ENCODE results near the gene ABHD12. TPM values are rescaled to one million over a fixed set of nuclear protein-coding genes. Genes with fewer than 3 reads are reported as not detected.

The ABHD12 gene
- total and polyA plus RNA-seq, 10 of the 15 experiments (the other 5 are each of a cell fraction or from before 2014, with no cell fraction given): 1.5 to 61.8 (median 26.7) TPM

DNA sequence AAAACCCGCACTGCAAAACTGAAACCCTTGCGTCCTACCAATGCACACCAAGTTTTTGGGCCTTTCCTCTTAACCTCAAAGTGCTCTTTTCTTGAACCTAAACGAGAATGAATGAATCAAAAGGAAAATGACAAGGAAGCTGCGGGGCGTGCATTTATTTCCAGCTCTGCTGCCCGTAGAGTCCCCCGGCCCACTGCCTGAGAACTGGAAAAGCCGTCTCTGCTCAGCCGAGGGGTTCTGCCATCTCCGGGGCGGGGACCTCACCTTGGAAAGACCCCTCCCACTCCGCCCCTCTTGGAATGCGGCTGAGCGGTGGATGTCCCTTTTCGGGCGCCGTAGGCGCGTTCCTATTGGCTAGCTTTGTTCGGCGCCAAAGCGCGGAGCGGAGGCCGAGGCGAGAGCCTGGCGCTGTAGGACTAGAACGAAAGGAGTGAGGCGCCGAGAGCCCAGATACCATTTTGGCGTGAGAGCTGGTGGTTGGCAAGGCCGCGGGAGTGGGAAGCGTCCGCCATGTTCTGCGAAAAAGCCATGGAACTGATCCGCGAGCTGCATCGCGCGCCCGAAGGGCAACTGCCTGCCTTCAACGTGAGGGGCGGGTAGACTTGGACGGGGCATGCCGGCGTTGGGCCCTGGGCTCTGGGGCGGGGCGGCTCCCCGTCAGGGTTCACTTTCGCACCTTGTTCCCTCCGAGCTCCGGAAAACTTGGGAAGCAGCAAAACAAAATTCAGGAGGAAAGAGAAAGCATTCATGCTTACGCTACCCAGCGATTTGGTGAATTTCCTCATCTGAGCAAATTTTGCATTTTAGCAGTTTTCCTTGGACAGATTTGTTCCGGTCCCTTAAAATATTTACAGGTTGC, 16.9 kb upstream of the ABHD12 start, which contains the start of gene GINS1:
TSS of gene GINS1 (plus strand) at position 363 of the 859 bp plus-strand sequence. CDS start at position 511, 148 bp downstream.
- intact Hi-C loops (cut with micrococcal nuclease; ENCODE audit: unreplicated experiment) (no loop called here), in situ Hi-C loops (cut with MboI) (loop anchor here (10.0 kb wide), 1 partner anchor 353 kb away; the partner anchor contains the start of gene ACSS1)
- peak within 1 kb of the TSS; percentile 64 for H2AFZ ChIP-seq (ENCODE audit: control insufficient read depth, low read depth, low read length)
- peak within 1 kb of the TSS; percentile 93 for H3K27ac ChIP-seq (ENCODE audit: control insufficient read depth, insufficient read depth)
- FAIRE-seq: peak; percentile 80
- no peaks in the 10 kb centered on the region for H3K27me3 ChIP-seq (replicated peaks in 1 of 2; ENCODE audit: control insufficient read depth in 2 of 2, insufficient read depth in 2 of 2, low read length in 1 of 2)
- no peaks in the 10 kb centered on the region; a peak in 1 of 4 replicates for H3K36me3 ChIP-seq (ENCODE audit: control insufficient read depth in 2 of 2, insufficient read depth in 2 of 2, low read length in 1 of 2)
- H3K4me1 ChIP-seq (ENCODE audit: control insufficient read depth, insufficient read depth, low read length): peaks cover 9% of the 10 kb centered on the region
- CTCF ChIA-PET: interaction anchor here (0.6 to 3.7 kb wide), 9 partner anchors 9 to 418 kb away, joined by 3 to 40 read pairs (median 3); no protein-coding TSS in a partner anchor
- ATAC-seq: peak; percentile 94
- RAD21 ChIA-PET (ENCODE audit: unreplicated experiment): interaction anchor here (1.0 to 1.8 kb wide), 6 partner anchors 9 to 160 kb away, joined by 3 to 9 read pairs (median 4); partner anchors contain the start of genes ABHD12 and PYGB
- H3K9ac ChIP-seq (ENCODE audit: control insufficient read depth, insufficient read depth, low read length): peak within 1 kb of the TSS; percentile 98
- SMC1A ChIA-PET (ENCODE audit: uncharacterized antibody, unreplicated experiment): interaction anchor here (0.8 to 3.3 kb wide), 11 partner anchors 9 to 345 kb away, joined by 3 to 26 read pairs (median 3); partner anchors contain the start of gene PYGB
- no peaks in the 10 kb centered on the region for H4K20me1 ChIP-seq (ENCODE audit: control insufficient read depth, insufficient read depth)
- H3K9me3 ChIP-seq (replicated peaks; ENCODE audit: control insufficient read depth, insufficient read depth, low read length): peaks cover 2% of the 10 kb centered on the region; the same call in 2 of the 3 replicates
- WGBS (ENCODE audit: insufficient coverage, insufficient replicate concordance, low lambda C conversion rate, missing lambda C conversion rate): 1% methylated on average over 56 of the region's 56 CpGs
- peak within 1 kb of the TSS; percentile 87 for H3K4me3 ChIP-seq
- BruUV-seq (replicated peaks): TSS peak; percentile 83
- peaks cover 25% of the 10 kb centered on the region for H3K79me2 ChIP-seq (ENCODE audit: control insufficient read depth, insufficient read depth, low read length)
- peak; percentile 65 for DNase-seq (ENCODE audit: low read depth, low spot score)
- POLR2A ChIA-PET: interaction anchor here (0.8 to 1.2 kb wide), 4 partner anchors 11 to 286 kb away, joined by 3 read pairs; partner anchors contain the start of genes ABHD12 and PYGB
- peak within 1 kb of the TSS; percentile 48 for H3K4me2 ChIP-seq (ENCODE audit: control insufficient read depth, insufficient read depth)
- TF ChIP-seq STAT1 (conservative IDR thresholded peaks at IDR 0.05) (no peak), HCFC1 (IDR thresholded peaks at IDR 0.05; ENCODE audit: low read length) (0 out of 2 replicates have a peak, but pooled peaks have one; percentile 30), ESRRA (IDR thresholded peaks at IDR 0.05; ENCODE audit: low read length) (no peak), TBL1XR1 (IDR thresholded peaks at IDR 0.05; ENCODE audit: low read depth, low read length) (no peak), SMARCA5 (IDR thresholded peaks at IDR 0.05) (no peak), EZH2 (IDR thresholded peaks at IDR 0.05; ENCODE audit: borderline replicate concordance, control insufficient read depth, low read depth, low read length) (no peak)
- TF ChIP-seq, protein P1, sequence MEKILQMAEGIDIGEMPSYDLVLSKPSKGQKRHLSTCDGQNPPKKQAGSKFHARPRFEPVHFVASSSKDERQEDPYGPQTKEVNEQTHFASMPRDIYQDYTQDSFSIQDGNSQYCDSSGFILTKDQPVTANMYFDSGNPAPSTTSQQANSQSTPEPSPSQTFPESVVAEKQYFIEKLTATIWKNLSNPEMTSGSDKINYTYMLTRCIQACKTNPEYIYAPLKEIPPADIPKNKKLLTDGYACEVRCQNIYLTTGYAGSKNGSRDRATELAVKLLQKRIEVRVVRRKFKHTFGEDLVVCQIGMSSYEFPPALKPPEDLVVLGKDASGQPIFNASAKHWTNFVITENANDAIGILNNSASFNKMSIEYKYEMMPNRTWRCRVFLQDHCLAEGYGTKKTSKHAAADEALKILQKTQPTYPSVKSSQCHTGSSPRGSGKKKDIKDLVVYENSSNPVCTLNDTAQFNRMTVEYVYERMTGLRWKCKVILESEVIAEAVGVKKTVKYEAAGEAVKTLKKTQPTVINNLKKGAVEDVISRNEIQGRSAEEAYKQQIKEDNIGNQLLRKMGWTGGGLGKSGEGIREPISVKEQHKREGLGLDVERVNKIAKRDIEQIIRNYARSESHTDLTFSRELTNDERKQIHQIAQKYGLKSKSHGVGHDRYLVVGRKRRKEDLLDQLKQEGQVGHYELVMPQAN (conservative IDR thresholded peaks at IDR 0.05): peak; percentile 95
- TF ChIP-seq, protein P2, sequence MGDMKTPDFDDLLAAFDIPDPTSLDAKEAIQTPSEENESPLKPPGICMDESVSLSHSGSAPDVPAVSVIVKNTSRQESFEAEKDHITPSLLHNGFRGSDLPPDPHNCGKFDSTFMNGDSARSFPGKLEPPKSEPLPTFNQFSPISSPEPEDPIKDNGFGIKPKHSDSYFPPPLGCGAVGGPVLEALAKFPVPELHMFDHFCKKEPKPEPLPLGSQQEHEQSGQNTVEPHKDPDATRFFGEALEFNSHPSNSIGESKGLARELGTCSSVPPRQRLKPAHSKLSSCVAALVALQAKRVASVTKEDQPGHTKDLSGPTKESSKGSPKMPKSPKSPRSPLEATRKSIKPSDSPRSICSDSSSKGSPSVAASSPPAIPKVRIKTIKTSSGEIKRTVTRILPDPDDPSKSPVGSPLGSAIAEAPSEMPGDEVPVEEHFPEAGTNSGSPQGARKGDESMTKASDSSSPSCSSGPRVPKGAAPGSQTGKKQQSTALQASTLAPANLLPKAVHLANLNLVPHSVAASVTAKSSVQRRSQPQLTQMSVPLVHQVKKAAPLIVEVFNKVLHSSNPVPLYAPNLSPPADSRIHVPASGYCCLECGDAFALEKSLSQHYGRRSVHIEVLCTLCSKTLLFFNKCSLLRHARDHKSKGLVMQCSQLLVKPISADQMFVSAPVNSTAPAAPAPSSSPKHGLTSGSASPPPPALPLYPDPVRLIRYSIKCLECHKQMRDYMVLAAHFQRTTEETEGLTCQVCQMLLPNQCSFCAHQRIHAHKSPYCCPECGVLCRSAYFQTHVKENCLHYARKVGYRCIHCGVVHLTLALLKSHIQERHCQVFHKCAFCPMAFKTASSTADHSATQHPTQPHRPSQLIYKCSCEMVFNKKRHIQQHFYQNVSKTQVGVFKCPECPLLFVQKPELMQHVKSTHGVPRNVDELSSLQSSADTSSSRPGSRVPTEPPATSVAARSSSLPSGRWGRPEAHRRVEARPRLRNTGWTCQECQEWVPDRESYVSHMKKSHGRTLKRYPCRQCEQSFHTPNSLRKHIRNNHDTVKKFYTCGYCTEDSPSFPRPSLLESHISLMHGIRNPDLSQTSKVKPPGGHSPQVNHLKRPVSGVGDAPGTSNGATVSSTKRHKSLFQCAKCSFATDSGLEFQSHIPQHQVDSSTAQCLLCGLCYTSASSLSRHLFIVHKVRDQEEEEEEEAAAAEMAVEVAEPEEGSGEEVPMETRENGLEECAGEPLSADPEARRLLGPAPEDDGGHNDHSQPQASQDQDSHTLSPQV (IDR thresholded peaks at IDR 0.05): no peak
- TF ChIP-seq, protein P3, sequence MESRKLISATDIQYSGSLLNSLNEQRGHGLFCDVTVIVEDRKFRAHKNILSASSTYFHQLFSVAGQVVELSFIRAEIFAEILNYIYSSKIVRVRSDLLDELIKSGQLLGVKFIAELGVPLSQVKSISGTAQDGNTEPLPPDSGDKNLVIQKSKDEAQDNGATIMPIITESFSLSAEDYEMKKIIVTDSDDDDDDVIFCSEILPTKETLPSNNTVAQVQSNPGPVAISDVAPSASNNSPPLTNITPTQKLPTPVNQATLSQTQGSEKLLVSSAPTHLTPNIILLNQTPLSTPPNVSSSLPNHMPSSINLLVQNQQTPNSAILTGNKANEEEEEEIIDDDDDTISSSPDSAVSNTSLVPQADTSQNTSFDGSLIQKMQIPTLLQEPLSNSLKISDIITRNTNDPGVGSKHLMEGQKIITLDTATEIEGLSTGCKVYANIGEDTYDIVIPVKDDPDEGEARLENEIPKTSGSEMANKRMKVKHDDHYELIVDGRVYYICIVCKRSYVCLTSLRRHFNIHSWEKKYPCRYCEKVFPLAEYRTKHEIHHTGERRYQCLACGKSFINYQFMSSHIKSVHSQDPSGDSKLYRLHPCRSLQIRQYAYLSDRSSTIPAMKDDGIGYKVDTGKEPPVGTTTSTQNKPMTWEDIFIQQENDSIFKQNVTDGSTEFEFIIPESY (IDR thresholded peaks at IDR 0.05): no peak
